SU-DHL-6 (cell line): Measurements from ENCODE around the gene C19orf33.

Source experiments
- CTCF ChIP-seq: fragments of 200-600 bp; sonication (generic); IDR thresholded peaks from one replicate; pipeline ENCODE4 v1.5.1; 2017; ENCODE audit warnings: antibody characterized with exemption, mild to moderate bottlenecking, low read length, moderate library complexity; ENCODE audit not compliant: insufficient read depth, poor library complexity, severe bottlenecking
- EZH2phosphoT487 ChIP-seq: fragments of 200-600 bp; sonication (generic), shearing (Covaris generic); conservative IDR thresholded peaks from 2 replicates; pipeline ENCODE4 v1.6.1; 2018; ENCODE audit warnings: mild to moderate bottlenecking, antibody characterized with exemption, low read length, moderate library complexity, mixed read lengths

DNA sequence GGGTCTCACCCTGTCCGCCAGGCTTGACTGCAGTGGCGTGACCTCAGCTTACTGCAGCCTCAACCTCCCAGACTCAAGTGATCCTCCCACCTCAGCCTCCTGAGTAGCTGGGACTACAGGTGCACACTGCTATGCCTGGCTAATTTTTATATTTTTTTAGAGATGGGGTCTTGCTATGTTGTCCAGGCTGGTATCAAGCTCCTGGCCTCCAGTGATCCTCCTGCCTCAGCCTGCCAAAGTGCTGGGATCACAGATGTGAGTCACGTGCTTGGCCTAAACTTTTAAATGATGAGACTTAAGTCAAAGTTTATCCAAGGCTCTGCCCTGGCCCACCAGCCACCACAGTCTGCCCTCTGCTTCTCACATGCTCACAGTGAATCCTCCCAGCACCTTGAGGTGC lies 2.2 kb downstream of the C19orf33 start:
- TF ChIP-seq CTCF = no peak
- no peak for TF ChIP-seq EZH2phosphoT487
